Neural progenitor cell (in vitro differentiated cells): ENCODE measurements around the gene OBI1.

ENCODE experiments used
- EZH2 ChIP-seq: fragments of 200-600 bp; sonication (generic); IDR thresholded peaks from 2 replicates; pipeline ENCODE4 v1.6.1; 2017; ENCODE audit warnings: antibody characterized with exemption, mild to moderate bottlenecking, moderate library complexity
- TF ChIP-seq, protein P1 (sequence below): fragments of 200-600 bp; sonication (generic); IDR thresholded peaks from 2 replicates; pipeline ENCODE4 v1.5.1; 2017; ENCODE audit warnings: antibody characterized with exemption, mild to moderate bottlenecking

DNA sequence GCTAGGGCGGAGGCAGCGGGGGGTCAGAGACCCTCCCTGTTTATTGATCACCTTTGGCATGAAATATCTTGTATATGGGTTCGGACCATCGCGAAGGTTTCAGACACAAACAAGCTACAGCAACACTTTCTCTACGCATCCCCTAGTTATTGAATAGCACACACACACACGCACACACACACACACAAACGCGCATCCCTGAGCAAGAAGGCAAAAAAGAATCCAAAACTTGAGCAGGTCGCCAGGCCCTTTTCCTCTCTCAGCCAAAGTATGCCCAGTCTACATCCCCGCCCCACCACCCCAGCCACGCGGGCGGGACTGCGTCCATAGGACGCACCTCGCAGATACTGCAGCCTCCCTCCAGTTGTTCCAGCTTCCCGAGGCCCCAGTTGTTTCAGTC, 71.6 kb downstream of the OBI1 start:
- TF ChIP-seq, protein P1, sequence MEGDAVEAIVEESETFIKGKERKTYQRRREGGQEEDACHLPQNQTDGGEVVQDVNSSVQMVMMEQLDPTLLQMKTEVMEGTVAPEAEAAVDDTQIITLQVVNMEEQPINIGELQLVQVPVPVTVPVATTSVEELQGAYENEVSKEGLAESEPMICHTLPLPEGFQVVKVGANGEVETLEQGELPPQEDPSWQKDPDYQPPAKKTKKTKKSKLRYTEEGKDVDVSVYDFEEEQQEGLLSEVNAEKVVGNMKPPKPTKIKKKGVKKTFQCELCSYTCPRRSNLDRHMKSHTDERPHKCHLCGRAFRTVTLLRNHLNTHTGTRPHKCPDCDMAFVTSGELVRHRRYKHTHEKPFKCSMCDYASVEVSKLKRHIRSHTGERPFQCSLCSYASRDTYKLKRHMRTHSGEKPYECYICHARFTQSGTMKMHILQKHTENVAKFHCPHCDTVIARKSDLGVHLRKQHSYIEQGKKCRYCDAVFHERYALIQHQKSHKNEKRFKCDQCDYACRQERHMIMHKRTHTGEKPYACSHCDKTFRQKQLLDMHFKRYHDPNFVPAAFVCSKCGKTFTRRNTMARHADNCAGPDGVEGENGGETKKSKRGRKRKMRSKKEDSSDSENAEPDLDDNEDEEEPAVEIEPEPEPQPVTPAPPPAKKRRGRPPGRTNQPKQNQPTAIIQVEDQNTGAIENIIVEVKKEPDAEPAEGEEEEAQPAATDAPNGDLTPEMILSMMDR: no peak
- TF ChIP-seq EZH2: peak; percentile 56
